HepG2 (cell line): ENCODE results near the gene OCSTAMP. TPM values are rescaled to one million over a fixed set of nuclear protein-coding genes. Genes with fewer than 3 reads are reported as not detected.

Experiments
- PTBP1 ChIP-seq: fragments of 200-400 bp; formaldehyde crosslinking; IDR thresholded peaks from 2 replicates; pipeline ENCODE4 v1.6.1; 2018; ENCODE audit warnings: low read length, low read depth; ENCODE audit not compliant: poor library complexity, severe bottlenecking
- SALL1 ChIP-seq: sonication (generic); formaldehyde crosslinking; IDR thresholded peaks from 2 replicates; pipeline ENCODE4 v1.8.0; 2022; ENCODE audit warnings: mild to moderate bottlenecking, missing genetic modification reagents
- ZNF232 ChIP-seq: sonication (generic); formaldehyde crosslinking; IDR thresholded peaks from 2 replicates; pipeline ENCODE4 v1.4.0; 2020; ENCODE audit warnings: missing genetic modification reagents, borderline replicate concordance
- ZNF496 ChIP-seq: sonication (generic); formaldehyde crosslinking; IDR thresholded peaks from 2 replicates; pipeline ENCODE4 v1.8.1; 2023; ENCODE audit warnings: mild to moderate bottlenecking, moderate library complexity, missing genetic modification reagents; ENCODE audit not compliant: insufficient replicate concordance
- ZNF570 ChIP-seq: sonication (generic); formaldehyde crosslinking; IDR thresholded peaks from 2 replicates; pipeline ENCODE4 v1.4.0; 2020; ENCODE audit warnings: mild to moderate bottlenecking, missing genetic modification reagents, borderline replicate concordance
- ZNF674 ChIP-seq: sonication (generic); formaldehyde crosslinking; IDR thresholded peaks from 2 replicates; pipeline ENCODE4 v1.5.0; 2020; ENCODE audit warnings: low read depth, mild to moderate bottlenecking, missing genetic modification reagents
- ZNF75D ChIP-seq: sonication (generic); formaldehyde crosslinking; IDR thresholded peaks from 2 replicates; pipeline ENCODE4 v1.8.1; 2023; ENCODE audit warnings: missing genetic modification reagents, mild to moderate bottlenecking, borderline replicate concordance
- ZNF782 ChIP-seq: sonication (generic); formaldehyde crosslinking; IDR thresholded peaks from 2 replicates; pipeline ENCODE4 v1.4.0; 2020; ENCODE audit warnings: missing genetic modification reagents, mild to moderate bottlenecking, borderline replicate concordance
- polyA plus RNA-seq, 8 experiments: library from polyadenylated mRNA; depleted of rRNA in 3 of 8; stranded (reverse) in 7 of 8; unstranded in 1 of 8; fragments of >200 nt; fragmentation: Illumina TruSeq in 4 of 8; extraction: Trizol in 4 of 8; gene quantifications; 2 replicates each; pipeline versions ENCODE4 v1.2.1 to v1.2.3, GENCODE V29; 2011 to 2016; ENCODE audit warnings: low read depth in 4 of 8, missing spikeins in 1 of 8, mixed read lengths in 1 of 8; ENCODE audit not compliant: insufficient read depth in 1 of 8
- total RNA-seq, 5 experiments: library from RNA; depleted of rRNA; stranded (reverse); fragments of >200 nt; fragmentation: Illumina TruSeq; extraction: Trizol; gene quantifications; 2 replicates each; pipeline ENCODE4 v1.2.3, GENCODE V29; 2016; ENCODE audit warnings: low read depth in 1 of 5
- TF ChIP-seq, protein P1 (sequence below): sonication (generic); formaldehyde crosslinking; IDR thresholded peaks from 2 replicates; pipeline ENCODE4 v1.4.0; 2020; ENCODE audit warnings: mild to moderate bottlenecking, missing genetic modification reagents
- TF ChIP-seq, protein P2 (sequence below): sonication (generic); formaldehyde crosslinking; IDR thresholded peaks from 2 replicates; pipeline ENCODE4 v1.5.1; 2020; ENCODE audit warnings: missing genetic modification reagents, mild to moderate bottlenecking, borderline replicate concordance
- TF ChIP-seq, protein P3 (sequence below): sonication (generic); formaldehyde crosslinking; IDR thresholded peaks from 2 replicates; pipeline ENCODE4 v1.4.0; 2020; ENCODE audit warnings: low read depth, mild to moderate bottlenecking, missing genetic modification reagents
- TF ChIP-seq, protein P4 (sequence below): IDR thresholded peaks from 2 replicates; pipeline ENCODE4 v1.6.1; 2018; ENCODE audit warnings: missing genetic modification reagents
- TF ChIP-seq, protein P5 (sequence below): sonication (generic); formaldehyde crosslinking; IDR thresholded peaks from 2 replicates; pipeline ENCODE4 v1.4.0; 2020; ENCODE audit warnings: missing genetic modification reagents

Gene OCSTAMP
- total and polyA plus RNA-seq, 2 of the 13 experiments (the other 11 are each of a cell fraction or from before 2014, with no cell fraction given) = not detected

DNA sequence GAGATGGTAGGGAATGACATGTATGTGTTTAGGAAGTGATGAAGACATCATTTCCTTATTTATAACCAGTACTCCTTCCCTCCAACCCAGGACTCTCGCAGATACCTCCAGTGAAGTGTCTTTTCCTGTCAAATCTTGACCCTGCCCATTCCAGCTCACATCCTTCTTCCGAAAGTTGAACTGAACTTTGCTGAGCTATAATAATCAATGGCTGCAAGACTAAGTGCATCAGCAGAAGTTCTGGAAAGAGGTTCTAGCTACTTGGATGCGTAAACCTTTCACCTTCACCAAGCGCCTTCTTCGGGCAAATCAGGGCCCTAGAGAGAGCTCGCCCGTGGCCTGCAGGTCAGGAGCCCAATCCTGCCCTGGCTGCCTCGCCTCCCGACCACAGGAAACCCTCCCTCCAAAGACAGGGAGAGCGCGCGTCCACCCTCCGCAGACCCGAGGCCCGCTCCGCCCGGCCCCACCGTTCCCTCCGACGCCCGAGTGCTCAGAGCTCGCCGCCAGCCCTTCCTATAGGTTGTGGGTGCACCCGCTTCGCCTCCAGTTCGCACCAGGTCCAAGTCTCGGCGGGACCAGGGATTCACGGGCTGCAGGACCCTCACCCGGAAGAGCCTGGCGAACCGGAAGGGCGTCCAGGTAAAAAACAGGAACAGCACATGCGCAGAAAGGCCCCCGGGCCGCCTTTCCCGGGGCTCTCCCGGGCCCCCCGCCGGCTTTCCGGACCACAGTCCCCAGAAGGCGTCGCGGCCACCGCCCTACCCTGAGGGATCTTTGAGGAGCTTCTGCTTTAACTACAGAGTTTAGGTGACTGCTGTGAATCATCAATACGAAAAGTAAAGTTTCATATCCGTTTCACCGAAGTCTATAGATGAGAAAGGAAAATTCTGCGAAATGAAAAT lies 37.3 kb downstream of the OCSTAMP start, which contains the start of gene ZNF334 (continued):
- TF ChIP-seq ZNF674 (CRISPR knock-in tag) = no peak
- no peak for TF ChIP-seq ZNF496
- 0 out of 2 replicates have a peak, but pooled peaks have one; percentile 56 for TF ChIP-seq ZNF232
- TF ChIP-seq, protein P1, sequence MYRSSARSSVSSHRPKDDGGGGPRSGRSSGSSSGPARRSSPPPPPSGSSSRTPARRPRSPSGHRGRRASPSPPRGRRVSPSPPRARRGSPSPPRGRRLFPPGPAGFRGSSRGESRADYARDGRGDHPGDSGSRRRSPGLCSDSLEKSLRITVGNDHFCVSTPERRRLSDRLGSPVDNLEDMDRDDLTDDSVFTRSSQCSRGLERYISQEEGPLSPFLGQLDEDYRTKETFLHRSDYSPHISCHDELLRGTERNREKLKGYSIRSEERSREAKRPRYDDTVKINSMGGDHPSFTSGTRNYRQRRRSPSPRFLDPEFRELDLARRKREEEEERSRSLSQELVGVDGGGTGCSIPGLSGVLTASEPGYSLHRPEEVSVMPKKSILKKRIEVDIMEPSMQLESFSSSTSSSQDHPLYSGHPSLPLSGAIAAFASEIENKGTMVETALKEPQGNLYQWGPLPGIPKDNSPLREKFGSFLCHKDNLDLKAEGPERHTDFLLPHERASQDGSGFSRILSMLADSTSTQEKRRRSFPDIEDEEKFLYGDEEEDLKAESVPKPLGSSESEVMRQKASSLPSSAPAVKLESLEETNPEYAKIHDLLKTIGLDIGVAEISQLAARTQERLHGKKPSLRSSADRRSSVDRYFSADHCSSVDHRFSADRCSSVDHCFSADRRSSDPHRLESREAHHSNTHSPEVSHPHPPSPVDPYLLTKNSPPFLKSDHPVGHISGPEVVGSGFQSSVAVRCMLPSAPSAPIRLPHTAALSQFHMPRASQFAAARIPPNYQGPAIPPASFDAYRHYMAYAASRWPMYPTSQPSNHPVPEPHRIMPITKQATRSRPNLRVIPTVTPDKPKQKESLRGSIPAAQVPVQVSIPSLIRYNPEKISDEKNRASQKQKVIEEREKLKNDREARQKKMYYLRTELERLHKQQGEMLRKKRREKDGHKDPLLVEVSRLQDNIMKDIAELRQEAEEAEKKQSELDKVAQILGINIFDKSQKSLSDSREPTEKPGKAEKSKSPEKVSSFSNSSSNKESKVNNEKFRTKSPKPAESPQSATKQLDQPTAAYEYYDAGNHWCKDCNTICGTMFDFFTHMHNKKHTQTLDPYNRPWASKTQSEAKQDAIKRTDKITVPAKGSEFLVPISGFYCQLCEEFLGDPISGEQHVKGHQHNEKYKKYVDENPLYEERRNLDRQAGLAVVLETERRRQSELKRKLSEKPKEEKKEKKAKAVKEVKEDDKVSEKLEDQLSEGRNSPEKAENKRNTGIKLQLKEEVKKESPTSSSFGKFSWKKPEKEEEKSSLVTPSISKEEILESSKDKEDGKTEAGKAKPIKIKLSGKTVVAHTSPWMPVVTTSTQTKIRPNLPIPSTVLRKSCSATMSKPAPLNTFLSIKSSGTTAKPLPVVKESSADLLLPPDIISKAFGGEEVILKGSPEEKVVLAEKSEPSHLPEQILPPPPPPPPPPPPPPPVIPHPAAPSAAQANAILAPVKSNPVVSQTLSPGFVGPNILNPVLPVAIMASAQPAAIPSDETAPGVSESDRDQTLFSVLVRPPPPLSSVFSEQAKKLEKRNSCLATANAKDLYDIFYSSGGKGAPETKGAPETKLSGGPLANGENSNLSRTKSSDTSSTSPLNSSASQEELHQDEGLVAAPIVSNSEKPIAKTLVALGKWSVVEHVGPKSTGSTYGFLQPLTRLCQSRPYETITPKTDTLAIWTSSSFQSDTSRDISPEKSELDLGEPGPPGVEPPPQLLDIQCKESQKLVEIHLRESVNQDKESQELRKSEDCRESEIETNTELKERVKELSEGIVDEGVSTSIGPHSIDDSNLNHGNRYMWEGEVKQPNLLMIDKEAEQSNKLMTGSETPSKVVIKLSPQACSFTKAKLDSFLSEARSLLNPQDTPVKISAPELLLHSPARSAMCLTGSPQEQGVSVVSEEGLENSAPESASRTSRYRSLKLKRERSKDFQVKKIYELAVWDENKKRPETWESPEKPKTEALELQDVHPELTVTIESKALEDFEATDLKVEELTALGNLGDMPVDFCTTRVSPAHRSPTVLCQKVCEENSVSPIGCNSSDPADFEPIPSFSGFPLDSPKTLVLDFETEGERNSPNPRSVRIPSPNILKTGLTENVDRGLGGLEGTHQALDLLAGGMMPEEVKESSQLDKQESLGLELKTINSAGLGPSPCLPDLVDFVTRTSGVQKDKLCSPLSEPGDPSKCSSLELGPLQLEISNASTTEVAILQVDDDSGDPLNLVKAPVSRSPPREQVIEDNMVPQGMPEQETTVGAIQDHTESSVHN (CRISPR knock-in tag) = no peak
- TF ChIP-seq, protein P2, sequence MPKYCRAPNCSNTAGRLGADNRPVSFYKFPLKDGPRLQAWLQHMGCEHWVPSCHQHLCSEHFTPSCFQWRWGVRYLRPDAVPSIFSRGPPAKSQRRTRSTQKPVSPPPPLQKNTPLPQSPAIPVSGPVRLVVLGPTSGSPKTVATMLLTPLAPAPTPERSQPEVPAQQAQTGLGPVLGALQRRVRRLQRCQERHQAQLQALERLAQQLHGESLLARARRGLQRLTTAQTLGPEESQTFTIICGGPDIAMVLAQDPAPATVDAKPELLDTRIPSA (CRISPR knock-in tag) = 0 out of 2 replicates have a peak, but pooled peaks have one; percentile 85
- TF ChIP-seq ZNF782 (CRISPR knock-in tag) = no peak
- TF ChIP-seq ZNF570 (CRISPR knock-in tag) = no peak
- TF ChIP-seq PTBP1 = no peak
- no peak for TF ChIP-seq ZNF75D (CRISPR knock-in tag)
- TF ChIP-seq SALL1 (CRISPR knock-in tag) = peak; percentile 33; the same call in 1 of the 2 replicates
- TF ChIP-seq, protein P3, sequence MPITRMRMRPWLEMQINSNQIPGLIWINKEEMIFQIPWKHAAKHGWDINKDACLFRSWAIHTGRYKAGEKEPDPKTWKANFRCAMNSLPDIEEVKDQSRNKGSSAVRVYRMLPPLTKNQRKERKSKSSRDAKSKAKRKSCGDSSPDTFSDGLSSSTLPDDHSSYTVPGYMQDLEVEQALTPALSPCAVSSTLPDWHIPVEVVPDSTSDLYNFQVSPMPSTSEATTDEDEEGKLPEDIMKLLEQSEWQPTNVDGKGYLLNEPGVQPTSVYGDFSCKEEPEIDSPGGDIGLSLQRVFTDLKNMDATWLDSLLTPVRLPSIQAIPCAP (CRISPR knock-in tag) = no peak
- TF ChIP-seq, protein P4, sequence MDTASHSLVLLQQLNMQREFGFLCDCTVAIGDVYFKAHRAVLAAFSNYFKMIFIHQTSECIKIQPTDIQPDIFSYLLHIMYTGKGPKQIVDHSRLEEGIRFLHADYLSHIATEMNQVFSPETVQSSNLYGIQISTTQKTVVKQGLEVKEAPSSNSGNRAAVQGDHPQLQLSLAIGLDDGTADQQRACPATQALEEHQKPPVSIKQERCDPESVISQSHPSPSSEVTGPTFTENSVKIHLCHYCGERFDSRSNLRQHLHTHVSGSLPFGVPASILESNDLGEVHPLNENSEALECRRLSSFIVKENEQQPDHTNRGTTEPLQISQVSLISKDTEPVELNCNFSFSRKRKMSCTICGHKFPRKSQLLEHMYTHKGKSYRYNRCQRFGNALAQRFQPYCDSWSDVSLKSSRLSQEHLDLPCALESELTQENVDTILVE = 0 out of 2 replicates have a peak, but pooled peaks have one; percentile 21
- TF ChIP-seq, protein P5, sequence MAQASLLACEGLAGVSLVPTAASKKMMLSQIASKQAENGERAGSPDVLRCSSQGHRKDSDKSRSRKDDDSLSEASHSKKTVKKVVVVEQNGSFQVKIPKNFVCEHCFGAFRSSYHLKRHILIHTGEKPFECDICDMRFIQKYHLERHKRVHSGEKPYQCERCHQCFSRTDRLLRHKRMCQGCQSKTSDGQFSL (CRISPR knock-in tag) = no peak
